ENCODE measurements around the gene TESK2.
A peak's percentile ranks its signal among the peaks of the same experiment; 100 is the strongest.
"Not testable (repeated sequence)": the region's sequence is repeated elsewhere in the genome, so short reads cannot be mapped to it uniquely, and the experiment has no call there.

The TESK2 gene

GRCh38 chr1:45490626-45491486 is at the start of gene TESK2:
TESK2 (minus strand) TSS chr1:45491163; CDS start chr1:45457785, 33,378 bp downstream.
- Histone ChIP-seq H3K9ac (ENCODE audit: insufficient read length) (peak within 1 kb of the TSS; percentile 43), H3K4me3 (peak within 1 kb of the TSS; percentile 91), H3K36me3 (ENCODE audit: insufficient read depth, low read length) (no peaks in the 10 kb centered on the region), H3K27ac (no peak within 1 kb of the TSS), H3K9me3 (ENCODE audit: low read depth, low read length) (no peaks in the 10 kb centered on the region)
- DNase-seq (ENCODE audit: low read depth, low spot score): peak; percentile 99
- TF ChIP-seq FOXP2 (optimal IDR thresholded peaks at IDR 0.05; ENCODE audit: control extremely low read depth, extremely low read length, insufficient read depth) (peak; percentile 45), EZH2 (IDR thresholded peaks at IDR 0.05) (no peak)

GRCh38 chr1:45536886-45537285 is 45.9 kb upstream of the TESK2 start:
- no peak for DNase-seq (ENCODE audit: low read depth, low spot score)
- TF ChIP-seq POLR2AphosphoS5 (IDR thresholded peaks at IDR 0.05; ENCODE audit: borderline replicate concordance, low read depth, low read length): no peak
- no peak for TF ChIP-seq FOXP2 (optimal IDR thresholded peaks at IDR 0.05; ENCODE audit: control extremely low read depth, extremely low read length, insufficient read depth)
- no peak for TF ChIP-seq EZH2 (IDR thresholded peaks at IDR 0.05)
- no peaks in the 10 kb centered on the region for H3K36me3 ChIP-seq (ENCODE audit: insufficient read depth, low read length)
- H3K9ac ChIP-seq (ENCODE audit: insufficient read length): no peak overlapping the region
- H3K4me3 ChIP-seq: no peak overlapping the region
- no peak overlapping the region for H3K27ac ChIP-seq
- H3K9me3 ChIP-seq (ENCODE audit: low read depth, low read length): no peaks in the 10 kb centered on the region

GRCh38 chr1:45535988-45536766 is 45.2 kb upstream of the TESK2 start:
- TF ChIP-seq EZH2 (IDR thresholded peaks at IDR 0.05) (no peak), FOXP2 (optimal IDR thresholded peaks at IDR 0.05; ENCODE audit: control extremely low read depth, extremely low read length, insufficient read depth) (no peak)
- no peak overlapping the region for H3K4me3 ChIP-seq
- no peaks in the 10 kb centered on the region for H3K9me3 ChIP-seq (ENCODE audit: low read depth, low read length)
- no peak overlapping the region for H3K9ac ChIP-seq (ENCODE audit: insufficient read length)
- DNase-seq (ENCODE audit: low read depth, low spot score): no peak
- no peaks in the 10 kb centered on the region for H3K36me3 ChIP-seq (ENCODE audit: insufficient read depth, low read length)
- H3K27ac ChIP-seq: no peak overlapping the region

- TF ChIP-seq FOXP2 (optimal IDR thresholded peaks at IDR 0.05; ENCODE audit: control extremely low read depth, extremely low read length, insufficient read depth): no peak
- TF ChIP-seq EZH2 (IDR thresholded peaks at IDR 0.05): no peak
- no peak for TF ChIP-seq POLR2AphosphoS5 (IDR thresholded peaks at IDR 0.05; ENCODE audit: borderline replicate concordance, low read depth, low read length)
- DNase-seq (ENCODE audit: low read depth, low spot score): no peak
These were observed 40.9 kb upstream of the TESK2 start for GRCh38 chr1:45531873-45532272.

GRCh38 chr1:45530632-45531135 is 39.7 kb upstream of the TESK2 start:
- H3K4me3 ChIP-seq: no peak overlapping the region
- H3K27ac ChIP-seq: no peak overlapping the region
- no peaks in the 10 kb centered on the region for H3K36me3 ChIP-seq (ENCODE audit: insufficient read depth, low read length)
- DNase-seq (ENCODE audit: low read depth, low spot score): no peak
- TF ChIP-seq POLR2AphosphoS5 (IDR thresholded peaks at IDR 0.05; ENCODE audit: borderline replicate concordance, low read depth, low read length) (no peak), FOXP2 (optimal IDR thresholded peaks at IDR 0.05; ENCODE audit: control extremely low read depth, extremely low read length, insufficient read depth) (no peak), EZH2 (IDR thresholded peaks at IDR 0.05) (no peak)
- no peaks in the 10 kb centered on the region for H3K9me3 ChIP-seq (ENCODE audit: low read depth, low read length)
- no peak overlapping the region for H3K9ac ChIP-seq (ENCODE audit: insufficient read length)

More at GRCh38 chr1:45531873-45532272, 40.9 kb upstream of the TESK2 start:
- Histone ChIP-seq H3K9me3 (ENCODE audit: low read depth, low read length) (no peaks in the 10 kb centered on the region), H3K9ac (ENCODE audit: insufficient read length) (no peak overlapping the region), H3K36me3 (ENCODE audit: insufficient read depth, low read length) (no peaks in the 10 kb centered on the region), H3K27ac (no peak overlapping the region), H3K4me3 (no peak overlapping the region)

GRCh38 chr1:45526135-45526644 is 35.2 kb upstream of the TESK2 start:
- no peak overlapping the region for H3K27ac ChIP-seq
- no peak for TF ChIP-seq EZH2 (IDR thresholded peaks at IDR 0.05)
- no peak for TF ChIP-seq FOXP2 (optimal IDR thresholded peaks at IDR 0.05; ENCODE audit: control extremely low read depth, extremely low read length, insufficient read depth)
- no peak for TF ChIP-seq POLR2AphosphoS5 (IDR thresholded peaks at IDR 0.05; ENCODE audit: borderline replicate concordance, low read depth, low read length)
- no peaks in the 10 kb centered on the region for H3K9me3 ChIP-seq (ENCODE audit: low read depth, low read length)
- no peak for DNase-seq (ENCODE audit: low read depth, low spot score)
- no peaks in the 10 kb centered on the region for H3K36me3 ChIP-seq (ENCODE audit: insufficient read depth, low read length)
- no peak overlapping the region for H3K9ac ChIP-seq (ENCODE audit: insufficient read length)
- no peak overlapping the region for H3K4me3 ChIP-seq

- not testable (repeated sequence) for H3K36me3 ChIP-seq (ENCODE audit: insufficient read depth, low read length); H3K4me3 ChIP-seq; H3K9ac ChIP-seq (ENCODE audit: insufficient read length); H3K9me3 ChIP-seq (ENCODE audit: low read depth, low read length); H3K27ac ChIP-seq; DNase-seq (ENCODE audit: low read depth, low spot score)
These were observed 33.0 kb upstream of the TESK2 start for GRCh38 chr1:45523975-45524374.

GRCh38 chr1:45523516-45523915 is 32.6 kb upstream of the TESK2 start:
- H3K9ac ChIP-seq (ENCODE audit: insufficient read length); H3K4me3 ChIP-seq; H3K27ac ChIP-seq: not testable (repeated sequence)

More at GRCh38 chr1:45523516-45523915, 32.6 kb upstream of the TESK2 start:
- not testable (repeated sequence) for H3K9me3 ChIP-seq (ENCODE audit: low read depth, low read length); H3K36me3 ChIP-seq (ENCODE audit: insufficient read depth, low read length); DNase-seq (ENCODE audit: low read depth, low spot score)
